CD4-positive, alpha-beta T cell (primary cell): ENCODE data around the gene ASS1. TPM values are rescaled to one million over a fixed set of nuclear protein-coding genes. Genes with fewer than 3 reads are reported as not detected.

Experiments
- ATAC-seq: fragments of 200-7000 bp; cut with Tn5 transposase; one replicate; pipeline ENCODE4 v1.10.0; 2022; ENCODE audit warnings: mild to moderate bottlenecking; ENCODE audit not compliant: poor library complexity
- CTCF ChIA-PET: fragments of 350-600 bp; sonication (Branson Sonifier 250); formaldehyde crosslinking; loops from one replicate; lab custom pipeline; 2021; ENCODE audit warnings: antibody characterized with exemption, inconsistent platforms; lab: Charles Lee
- POLR2A ChIA-PET: fragments of 350-600 bp; sonication (Branson Sonifier 250); formaldehyde crosslinking; loops from one replicate; lab custom pipeline; 2021; ENCODE audit warnings: antibody characterized with exemption, inconsistent platforms; lab: Charles Lee
- DNase-seq, 14 experiments: peaks; one replicate each; pipeline ENCODE4 v3.0.0-alpha.2; 2013 to 2020; ENCODE audit warnings: mixed read lengths in 2 of 14
- H3K27ac ChIP-seq, 2 donors: one replicate each; pipeline versions ENCODE4 v1.5.1 to v1.7.0; 2013; ENCODE audit warnings: low read length in 2 of 2, low read depth in 1 of 2, mild to moderate bottlenecking in 1 of 2
- H3K27me3 ChIP-seq, 2 experiments: 1 replicate in 1 of 2; 2 replicates in 1 of 2; pipeline versions ENCODE4 v1.6.1 to v1.7.0; 2013; ENCODE audit warnings: low read length in 2 of 2, control low read depth in 1 of 2, mild to moderate bottlenecking in 1 of 2, moderate library complexity in 1 of 2; ENCODE audit not compliant: insufficient read depth in 2 of 2, control insufficient read depth in 1 of 2
- H3K36me3 ChIP-seq: one replicate; pipeline ENCODE4 v1.6.1; 2013; ENCODE audit warnings: low read length, control low read depth; ENCODE audit not compliant: insufficient read depth
- H3K4me1 ChIP-seq: one replicate; pipeline ENCODE4 v1.6.1; 2013; ENCODE audit warnings: low read length, control low read depth; ENCODE audit not compliant: insufficient read depth
- H3K4me3 ChIP-seq: one replicate; pipeline ENCODE4 v1.5.1; 2013; ENCODE audit warnings: mild to moderate bottlenecking, low read length, moderate library complexity
- H3K9me3 ChIP-seq, 2 experiments: 1 replicate in 1 of 2; 2 replicates in 1 of 2; pipeline versions ENCODE4 v1.6.1 to v1.7.0; 2013; ENCODE audit warnings: low read length in 2 of 2, mild to moderate bottlenecking in 2 of 2, control low read depth in 1 of 2, moderate library complexity in 1 of 2; ENCODE audit not compliant: control insufficient read depth in 1 of 2, insufficient read depth in 1 of 2
- H3K27ac Mint-ChIP-seq: one replicate; pipeline ENCODE4 v1.8.0; 2020; ENCODE audit warnings: mixed read lengths
- H3K27me3 Mint-ChIP-seq: one replicate; pipeline ENCODE4 v1.8.0; 2021; ENCODE audit warnings: mixed read lengths
- H3K36me3 Mint-ChIP-seq: one replicate; pipeline ENCODE4 v1.8.0; 2021; ENCODE audit warnings: low read depth, mixed read lengths
- H3K4me1 Mint-ChIP-seq: one replicate; pipeline ENCODE4 v1.8.0; 2021; ENCODE audit warnings: low read depth, mixed read lengths
- H3K4me3 Mint-ChIP-seq: one replicate; pipeline ENCODE4 v1.8.0; 2020; ENCODE audit warnings: mild to moderate bottlenecking, mixed read lengths
- H3K9me3 Mint-ChIP-seq: one replicate; pipeline ENCODE4 v1.8.0; 2020; ENCODE audit warnings: mixed read lengths
- intact Hi-C, 2 experiments: fragments of 100-400 bp; cut with DNase I in 1 of 2; cut with micrococcal nuclease in 1 of 2; formaldehyde crosslinking; loops; one replicate each; pipeline versions ENCODE4 v1.15.1 to v1.9.0; 2023 to 2025; cut with DNase I, micrococcal nuclease
- total RNA-seq, 174 experiments: library from RNA in 2 of 174; stranded (reverse) in 2 of 174; gene quantifications; one replicate each; pipeline ENCODE4 v1.2.3 and lab custom pipeline; 2021 to 2026
- TF ChIP-seq, protein P1 (sequence below): fragments of 200-600 bp; IDR thresholded peaks from one replicate; pipeline ENCODE4 v1.8.0; 2022; ENCODE audit warnings: antibody characterized with exemption, mild to moderate bottlenecking

ASS1 gene
- total RNA-seq, 2 experiments from 2014 or later: not detected

DNA sequence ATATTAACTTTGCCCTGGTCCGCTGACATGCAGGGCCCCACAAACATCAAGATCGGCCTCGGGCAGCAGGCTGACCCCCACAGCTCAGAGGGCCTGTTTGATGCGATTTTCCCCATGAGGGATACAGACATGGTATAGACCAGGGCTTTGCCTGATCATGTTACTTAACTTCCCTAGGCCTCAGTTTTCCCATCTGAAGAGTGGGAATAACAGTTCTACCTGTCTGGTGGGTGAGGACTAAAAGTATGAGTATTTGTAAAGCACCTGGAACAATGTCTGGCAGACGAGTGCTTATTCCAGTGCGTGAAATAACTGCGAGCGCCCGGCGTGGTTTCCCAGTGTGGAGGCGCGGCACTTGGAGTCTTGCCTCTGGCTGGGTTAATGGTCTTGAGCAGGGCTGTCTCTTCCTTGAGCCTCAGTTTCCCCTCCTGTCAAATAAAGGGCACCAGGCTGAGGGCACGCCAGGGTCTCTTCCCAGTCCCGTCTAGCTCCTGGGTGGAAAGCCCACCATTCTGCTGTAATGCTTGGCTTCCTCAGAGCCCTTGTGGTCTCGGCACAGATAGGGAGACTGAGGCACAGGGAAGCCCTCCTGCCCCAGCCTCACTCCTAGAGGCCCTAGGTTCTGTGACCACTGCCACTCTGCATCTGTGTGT, 47.2 kb downstream of the ASS1 start:
- TF ChIP-seq, protein P1, sequence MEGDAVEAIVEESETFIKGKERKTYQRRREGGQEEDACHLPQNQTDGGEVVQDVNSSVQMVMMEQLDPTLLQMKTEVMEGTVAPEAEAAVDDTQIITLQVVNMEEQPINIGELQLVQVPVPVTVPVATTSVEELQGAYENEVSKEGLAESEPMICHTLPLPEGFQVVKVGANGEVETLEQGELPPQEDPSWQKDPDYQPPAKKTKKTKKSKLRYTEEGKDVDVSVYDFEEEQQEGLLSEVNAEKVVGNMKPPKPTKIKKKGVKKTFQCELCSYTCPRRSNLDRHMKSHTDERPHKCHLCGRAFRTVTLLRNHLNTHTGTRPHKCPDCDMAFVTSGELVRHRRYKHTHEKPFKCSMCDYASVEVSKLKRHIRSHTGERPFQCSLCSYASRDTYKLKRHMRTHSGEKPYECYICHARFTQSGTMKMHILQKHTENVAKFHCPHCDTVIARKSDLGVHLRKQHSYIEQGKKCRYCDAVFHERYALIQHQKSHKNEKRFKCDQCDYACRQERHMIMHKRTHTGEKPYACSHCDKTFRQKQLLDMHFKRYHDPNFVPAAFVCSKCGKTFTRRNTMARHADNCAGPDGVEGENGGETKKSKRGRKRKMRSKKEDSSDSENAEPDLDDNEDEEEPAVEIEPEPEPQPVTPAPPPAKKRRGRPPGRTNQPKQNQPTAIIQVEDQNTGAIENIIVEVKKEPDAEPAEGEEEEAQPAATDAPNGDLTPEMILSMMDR: no peak
- DNase-seq (no peak), ATAC-seq (no peak)
- Mint-ChIP-seq H3K9me3 (peaks cover 3% of the 10 kb centered on the region), H3K4me1 (no peaks in the 10 kb centered on the region), H3K36me3 (no peaks in the 10 kb centered on the region), H3K27me3 (peaks cover 4% of the 10 kb centered on the region), H3K4me3 (no peak overlapping the region), H3K27ac (no peak overlapping the region)
- ChIA-PET POLR2A (no interaction called here), CTCF (no interaction called here)
- Histone ChIP-seq H3K36me3 (no peaks in the 10 kb centered on the region), H3K9me3 (peaks cover 0 to 10% of the 10 kb centered on the region in 2 experiments), H3K27ac (no peak overlapping the region), H3K4me3 (no peak overlapping the region), H3K4me1 (no peaks in the 10 kb centered on the region), H3K27me3 (peaks cover 5 to 9% of the 10 kb centered on the region in 2 experiments)
- intact Hi-C loops: no loop called here

DNA sequence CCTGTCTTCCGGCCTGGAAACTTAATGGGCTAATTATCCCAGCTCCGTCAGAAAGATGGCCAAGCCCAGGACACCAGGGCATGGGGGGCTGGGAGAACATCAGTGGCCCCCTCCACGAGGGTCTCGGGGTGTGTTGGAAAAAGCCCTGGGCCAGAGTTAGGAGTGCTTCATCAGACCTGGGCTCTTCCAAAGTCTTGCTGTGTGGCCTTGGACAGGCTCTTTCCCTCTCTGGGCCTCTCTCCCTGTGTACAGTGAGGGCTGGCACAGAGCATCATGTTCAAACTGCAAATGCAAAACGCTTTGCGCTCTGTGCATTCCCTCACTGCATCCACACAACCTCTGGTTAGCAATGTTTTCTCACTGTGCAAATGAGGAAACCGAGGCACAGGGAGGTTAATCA, 48.3 kb downstream of the ASS1 start:
- H3K4me1 ChIP-seq: no peaks in the 10 kb centered on the region
- peaks cover 0 to 10% of the 10 kb centered on the region in 2 experiments for H3K9me3 ChIP-seq
- Mint-ChIP-seq H3K27ac (no peak overlapping the region), H3K9me3 (peaks cover 3% of the 10 kb centered on the region), H3K27me3 (peaks cover 4% of the 10 kb centered on the region), H3K36me3 (no peaks in the 10 kb centered on the region), H3K4me1 (no peaks in the 10 kb centered on the region), H3K4me3 (no peak overlapping the region)
- H3K27me3 ChIP-seq: peaks cover 5 to 9% of the 10 kb centered on the region in 2 experiments
- ChIA-PET POLR2A (no interaction called here), CTCF (no interaction called here)
- H3K36me3 ChIP-seq: no peaks in the 10 kb centered on the region
- TF ChIP-seq, protein P1: no peak
- no peak for DNase-seq
- no peak overlapping the region for H3K4me3 ChIP-seq
- ATAC-seq: no peak
- intact Hi-C loops: no loop called here
- no peak overlapping the region for H3K27ac ChIP-seq

GRCh38 chr9:130493476-130493875, 48.7 kb downstream of the ASS1 start:
- no peak for ATAC-seq
- TF ChIP-seq, protein P1: no peak
- H3K27ac Mint-ChIP-seq: no peak overlapping the region
- no peaks in the 10 kb centered on the region for H3K36me3 ChIP-seq
- H3K36me3 Mint-ChIP-seq: no peaks in the 10 kb centered on the region
- H3K27me3 Mint-ChIP-seq: peaks cover 4% of the 10 kb centered on the region
- H3K9me3 Mint-ChIP-seq: peaks cover 3% of the 10 kb centered on the region
- POLR2A ChIA-PET: no interaction called here
- no peak for DNase-seq
- H3K27me3 ChIP-seq: peaks cover 5 to 9% of the 10 kb centered on the region in 2 experiments
- peaks cover 0 to 10% of the 10 kb centered on the region in 2 experiments for H3K9me3 ChIP-seq
- intact Hi-C loops: no loop called here
- no peaks in the 10 kb centered on the region for H3K4me1 ChIP-seq
- no peak overlapping the region for H3K4me3 ChIP-seq
- no peaks in the 10 kb centered on the region for H3K4me1 Mint-ChIP-seq
- CTCF ChIA-PET: no interaction called here
- H3K27ac ChIP-seq: no peak overlapping the region
- H3K4me3 Mint-ChIP-seq: no peak overlapping the region
